Astrocyte of the spinal cord (primary cell): ENCODE data around the gene HIPK2.
A peak's percentile ranks its signal among the peaks of the same experiment; 100 is the strongest.

Experiments used
- DNase-seq: peaks from one replicate; pipeline ENCODE4 v3.0.0; 2011; ENCODE audit warnings: low read depth, low spot score
- H3K4me3 ChIP-seq: 2 replicates; pipeline ENCODE4 v1.5.1; 2011; ENCODE audit warnings: low read depth, mild to moderate bottlenecking, low read length, moderate library complexity
- CTCF ChIP-seq: IDR thresholded peaks from 2 replicates; pipeline ENCODE4 v1.5.1; 2012; ENCODE audit warnings: low read depth, mild to moderate bottlenecking, low read length, inconsistent platforms
- in situ Hi-C: cut with HindIII; loops from 2 replicates; pipeline ENCODE4 v1.10.0; 2017; ENCODE audit warnings: low sequenced_read_pairs

Gene HIPK2

GRCh38 chr7:139534966-139535651 is 242.7 kb downstream of the HIPK2 start:
- no peak for TF ChIP-seq CTCF
- no peak overlapping the region for H3K4me3 ChIP-seq
- DNase-seq, result no peak
- in situ Hi-C loops, result no loop called here

GRCh38 chr7:139534096-139534495 is 243.7 kb downstream of the HIPK2 start:
- DNase-seq, result no peak
- in situ Hi-C loops, result no loop called here
- no peak overlapping the region for H3K4me3 ChIP-seq
- no peak for TF ChIP-seq CTCF

- no peak for TF ChIP-seq CTCF
- no peak for DNase-seq
- H3K4me3 ChIP-seq, result no peak overlapping the region
- in situ Hi-C loops, result no loop called here
These were observed 245.1 kb downstream of the HIPK2 start for GRCh38 chr7:139532636-139533155.

GRCh38 chr7:139531094-139531493 is 246.7 kb downstream of the HIPK2 start:
- in situ Hi-C loops, result no loop called here
- no peak for TF ChIP-seq CTCF
- H3K4me3 ChIP-seq, result no peak overlapping the region
- no peak for DNase-seq

- TF ChIP-seq CTCF, result no peak
- peak; percentile 86 for DNase-seq
- in situ Hi-C loops, result no loop called here
- no peak overlapping the region for H3K4me3 ChIP-seq
These were observed 250.9 kb downstream of the HIPK2 start for GRCh38 chr7:139526578-139527544.

GRCh38 chr7:139525750-139526149 is 252.0 kb downstream of the HIPK2 start:
- TF ChIP-seq CTCF, result no peak
- H3K4me3 ChIP-seq, result no peak overlapping the region
- DNase-seq, result no peak
- in situ Hi-C loops, result no loop called here
